Endothelial cell of umbilical vein (primary cell): ENCODE data around the gene AIRE. TPM values are rescaled to one million over a fixed set of nuclear protein-coding genes. Genes with fewer than 3 reads are reported as not detected.

Source experiments
- BruUV-seq: library from RNA; stranded (reverse); fragments of 400-500 nt; replicated peaks from 2 replicates; lab custom pipeline; 2021; lab: Mats Ljungman, UMichigan
- CTCF ChIA-PET: fragments of 300-600, 350-600 bp; sonication (Branson Sonifier 250); formaldehyde crosslinking; loops from one replicate; lab custom pipeline; 2021; ENCODE audit warnings: antibody characterized with exemption, inconsistent platforms; lab: Charles Lee
- POLR2A ChIA-PET: fragments of 300-600, 350-600 bp; sonication (Branson Sonifier 250); formaldehyde crosslinking; loops from one replicate; lab custom pipeline; 2021; ENCODE audit warnings: antibody characterized with exemption, inconsistent platforms; lab: Charles Lee
- DNase-seq: peaks from one replicate; pipeline ENCODE4 v3.0.0-alpha.2; 2011; ENCODE audit warnings: low read depth, low spot score
- FAIRE-seq: peaks from 2 replicates; lab custom pipeline; 2011; peaks lifted over from hg19 to GRCh38; lab: Jason Lieb, UNC
- H2AFZ ChIP-seq: 2 replicates; pipeline ENCODE4 v1.6.0; 2012; ENCODE audit warnings: low read depth, low read length, control low read depth, inconsistent platforms
- H3K27ac ChIP-seq: 2 replicates; pipeline ENCODE4 v1.5.1; 2011; ENCODE audit warnings: low read depth, mild to moderate bottlenecking, control low read depth, low read length, moderate library complexity; ENCODE audit not compliant: insufficient read depth
- H3K27me3 ChIP-seq, 2 experiments: 2 replicates each; pipeline versions ENCODE4 v1.6.0 to v1.6.1; 2011; ENCODE audit warnings: low read length in 2 of 2, mixed read lengths in 1 of 2; ENCODE audit not compliant: control insufficient read depth in 2 of 2, insufficient read depth in 2 of 2
- H3K36me3 ChIP-seq, 2 experiments: 2 replicates in 1 of 2; 3 replicates in 1 of 2; pipeline ENCODE4 v1.5.1; 2011; ENCODE audit warnings: low read length in 2 of 2, mild to moderate bottlenecking in 1 of 2, moderate library complexity in 1 of 2; ENCODE audit not compliant: control insufficient read depth in 2 of 2, insufficient read depth in 2 of 2; ENCODE audit errors: extremely low read depth in 1 of 2
- H3K4me1 ChIP-seq: 3 replicates; pipeline ENCODE4 v1.5.1; 2011; ENCODE audit warnings: mild to moderate bottlenecking, low read length; ENCODE audit not compliant: control insufficient read depth, insufficient read depth; ENCODE audit errors: extremely low read depth
- H3K4me2 ChIP-seq: 2 replicates; pipeline ENCODE4 v1.6.1; 2011; ENCODE audit warnings: low read length, control low read depth, mixed read lengths; ENCODE audit not compliant: insufficient read depth
- H3K4me3 ChIP-seq, 3 experiments: fragments of 200-600 bp in 1 of 3; sonication (generic), shearing (Covaris generic) in 1 of 3; replicated peaks in 1 of 3; 2 replicates each; pipeline ENCODE4 v1.5.1; 2011 to 2016; ENCODE audit warnings: control low read depth in 3 of 3, low read length in 3 of 3, mild to moderate bottlenecking in 2 of 3, inconsistent platforms in 1 of 3, low read depth in 1 of 3, moderate library complexity in 1 of 3; ENCODE audit not compliant: insufficient read depth in 1 of 3
- H3K79me2 ChIP-seq: 2 replicates; pipeline ENCODE4 v1.6.0; 2012; ENCODE audit warnings: low read length, inconsistent platforms; ENCODE audit not compliant: control insufficient read depth, insufficient read depth
- H3K9ac ChIP-seq: replicated peaks from 2 replicates; pipeline ENCODE3; 2011; ENCODE audit warnings: low read length, control low read depth; ENCODE audit not compliant: insufficient read depth; ENCODE audit errors: extremely low read depth
- H3K9me1 ChIP-seq: replicated peaks from 3 replicates; pipeline ENCODE4 v1.6.0; 2011; ENCODE audit warnings: mild to moderate bottlenecking, low read length; ENCODE audit not compliant: control insufficient read depth, insufficient read depth; ENCODE audit errors: extremely low read depth
- H3K9me3 ChIP-seq: replicated peaks from 2 replicates; pipeline ENCODE4 v1.5.1; 2012; ENCODE audit warnings: low read length, inconsistent platforms; ENCODE audit not compliant: control insufficient read depth, insufficient read depth
- H4K20me1 ChIP-seq: replicated peaks from 2 replicates; pipeline ENCODE3; 2011; ENCODE audit warnings: mild to moderate bottlenecking, low read length; ENCODE audit not compliant: control insufficient read depth, insufficient read depth; ENCODE audit errors: extremely low read depth
- CTCF ChIP-seq, 2 donors: IDR thresholded peaks; 1 replicate in 1 of 2; 2 replicates in 1 of 2; pipeline ENCODE4 v1.5.1; 2011; ENCODE audit warnings: low read length in 2 of 2, mild to moderate bottlenecking in 2 of 2, moderate library complexity in 2 of 2, control low read depth in 1 of 2, inconsistent platforms in 1 of 2, low read depth in 1 of 2; ENCODE audit not compliant: insufficient read depth in 1 of 2; ENCODE audit errors: extremely low read depth in 1 of 2
- EZH2 ChIP-seq: IDR thresholded peaks from 2 replicates; pipeline ENCODE4 v1.6.1; 2012; ENCODE audit warnings: borderline replicate concordance, low read depth, mild to moderate bottlenecking, moderate library complexity, low read length, inconsistent platforms; ENCODE audit not compliant: severe bottlenecking
- FOS ChIP-seq: IDR thresholded peaks from 2 replicates; pipeline ENCODE4 v1.6.1; 2011; ENCODE audit warnings: mild to moderate bottlenecking, low read length, moderate library complexity, borderline replicate concordance; ENCODE audit not compliant: insufficient read depth
- GATA2 ChIP-seq: IDR thresholded peaks from 2 replicates; pipeline ENCODE4 v1.7.0; 2011; ENCODE audit warnings: low read depth, mild to moderate bottlenecking, moderate library complexity, mixed read lengths, low read length; ENCODE audit not compliant: insufficient read length, insufficient read depth
- JUN ChIP-seq: IDR thresholded peaks from 2 replicates; pipeline ENCODE4 v1.6.1; 2011; ENCODE audit warnings: borderline replicate concordance, low read depth; ENCODE audit not compliant: insufficient read length, insufficient read depth
- MAX ChIP-seq: IDR thresholded peaks from 2 replicates; pipeline ENCODE4 v1.6.1; 2011; ENCODE audit not compliant: insufficient read depth, insufficient read length
- MYC ChIP-seq: IDR thresholded peaks from one replicate; pipeline ENCODE4 v1.6.1; 2011; ENCODE audit warnings: mild to moderate bottlenecking, low read depth, low read length
- POLR2A ChIP-seq: IDR thresholded peaks from 2 replicates; pipeline ENCODE4 v1.6.1; 2012; ENCODE audit warnings: low read depth, mild to moderate bottlenecking, control low read depth, low read length
- POLR2AphosphoS5 ChIP-seq: IDR thresholded peaks from 2 replicates; pipeline ENCODE4 v1.6.1; 2012; ENCODE audit warnings: low read depth, mild to moderate bottlenecking, control low read depth, low read length, moderate library complexity; ENCODE audit not compliant: insufficient read depth
- dilution Hi-C: fragments of 300-500 bp; cut with MboI; formaldehyde crosslinking; loops from one replicate; pipeline ENCODE4 v1.15.0; 2019; ENCODE audit warnings: low sequenced_read_pairs; ENCODE audit not compliant: extremely low pct_ligation_motif_present
- intact Hi-C: fragments of 100-400 bp; cut with micrococcal nuclease; formaldehyde crosslinking; loops from one replicate; pipeline ENCODE4 v1.10.0; 2022
- polyA plus RNA-seq, 4 experiments: library from polyadenylated mRNA; depleted of rRNA in 3 of 4; stranded (reverse) in 3 of 4; unstranded in 1 of 4; fragments of >200 nt; gene quantifications; 2 replicates each; pipeline versions ENCODE4 v1.2.1 to v1.2.3, GENCODE V29; 2011 to 2012; ENCODE audit warnings: missing spikeins in 1 of 4
- total RNA-seq: library from RNA; stranded (reverse); gene quantifications from 2 replicates; pipeline ENCODE4 v1.2.3, GENCODE V29; 2021

The AIRE gene
- total and polyA plus RNA-seq, 2 donors (not counting 3 experiments of a cell fraction or from before 2014, with no cell fraction given), result 0.04 to 0.11 TPM

- no TSS peak for BruUV-seq
- no peak for DNase-seq
- H3K4me1 ChIP-seq, result no peaks in the 10 kb centered on the region
- dilution Hi-C loops, result no loop called here
- no peaks in the 10 kb centered on the region for H3K79me2 ChIP-seq
- POLR2A ChIA-PET, result no interaction called here
- FAIRE-seq, result no peak
- no peaks in the 10 kb centered on the region for H3K9me3 ChIP-seq
- H3K4me2 ChIP-seq, result no peak overlapping the region
- H3K27ac ChIP-seq, result no peak overlapping the region
- CTCF ChIA-PET, result no interaction called here
- H2AFZ ChIP-seq, result no peak overlapping the region
- intact Hi-C loops, result no loop called here
- no peak overlapping the region for H3K4me3 ChIP-seq
- no peaks in the 10 kb centered on the region for H3K9me1 ChIP-seq
- no peak overlapping the region for H3K9ac ChIP-seq
- H3K27me3 ChIP-seq, result no peaks in the 10 kb centered on the region
- no peak for TF ChIP-seq MYC
- no peak for TF ChIP-seq MAX
- TF ChIP-seq EZH2, result no peak
- no peak for TF ChIP-seq GATA2
- TF ChIP-seq POLR2AphosphoS5, result no peak
- peaks cover 7 to 52% of the 10 kb centered on the region in 2 experiments for H3K36me3 ChIP-seq
- H4K20me1 ChIP-seq, result no peaks in the 10 kb centered on the region
Observed at GRCh38 chr21:44320847-44321246, 35.2 kb downstream of the AIRE start.

GRCh38 chr21:44321846-44322450, 36.3 kb downstream of the AIRE start:
- H4K20me1 ChIP-seq, result no peaks in the 10 kb centered on the region
- no peak for DNase-seq
- H3K9me1 ChIP-seq, result no peaks in the 10 kb centered on the region
- no peaks in the 10 kb centered on the region for H3K27me3 ChIP-seq
- TF ChIP-seq JUN (no peak), POLR2AphosphoS5 (no peak), MYC (no peak), CTCF (IDR thresholded peaks at IDR 0.05; ENCODE audit: extremely low read depth in 1 of 2, insufficient read depth in 1 of 2, low read depth in 1 of 2, low read length in 2 of 2) (no peak), GATA2 (no peak), POLR2A (no peak), MAX (no peak), EZH2 (no peak), FOS (no peak)
- H2AFZ ChIP-seq, result no peak overlapping the region
- intact Hi-C loops (no loop called here), dilution Hi-C loops (no loop called here)
- FAIRE-seq, result no peak
- H3K79me2 ChIP-seq, result no peaks in the 10 kb centered on the region
- H3K27ac ChIP-seq, result no peak overlapping the region
- CTCF ChIA-PET, result no interaction called here
- no peak overlapping the region for H3K4me3 ChIP-seq
- H3K9ac ChIP-seq, result no peak overlapping the region
- H3K9me3 ChIP-seq, result no peaks in the 10 kb centered on the region
- POLR2A ChIA-PET, result no interaction called here
- H3K4me1 ChIP-seq, result no peaks in the 10 kb centered on the region
- peaks cover 7 to 51% of the 10 kb centered on the region in 2 experiments for H3K36me3 ChIP-seq
- no peak overlapping the region for H3K4me2 ChIP-seq
- BruUV-seq, result no TSS peak
